ENCODE data around the gene KPRP. TPM values are rescaled to one million over a fixed set of nuclear protein-coding genes. Genes with fewer than 3 reads are reported as not detected.

Gene KPRP
- total RNA-seq, 2 experiments from 2014 or later: not detected

DNA sequence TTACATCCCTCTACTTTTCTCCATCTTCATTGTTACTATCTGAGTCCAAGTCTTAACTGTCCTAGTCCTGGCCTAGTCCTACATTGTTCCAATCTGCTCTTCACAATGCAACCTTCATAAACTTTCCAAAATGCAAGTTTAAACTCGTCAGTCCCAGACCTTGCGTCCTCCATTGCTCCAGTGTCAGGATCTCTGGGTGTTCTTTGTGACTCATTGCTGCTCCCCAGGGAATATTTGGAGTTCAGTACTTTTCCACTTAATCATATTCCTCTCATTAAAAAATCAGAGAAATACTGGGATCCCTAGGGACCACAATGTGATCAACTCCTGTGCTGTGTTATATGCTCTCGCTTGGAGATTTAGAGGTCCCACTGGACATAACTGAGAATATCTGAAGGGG, 18.0 kb upstream of the KPRP start:
- Histone ChIP-seq H3K27me3 (ENCODE audit: control insufficient read depth in 1 of 2, insufficient read depth in 2 of 2, low read length in 2 of 2) (peaks cover 0 to 14% of the 10 kb centered on the region in 2 experiments), H3K9me3 (ENCODE audit: control insufficient read depth in 1 of 2, insufficient read depth in 1 of 2, low read length in 2 of 2) (peaks cover 0 to 4% of the 10 kb centered on the region in 2 experiments), H3K4me3 (ENCODE audit: low read length) (no peak overlapping the region), H3K27ac (ENCODE audit: low read depth in 1 of 2, low read length in 2 of 2) (no peak overlapping the region), H3K4me1 (ENCODE audit: insufficient read depth, low read length) (no peaks in the 10 kb centered on the region), H3K36me3 (ENCODE audit: insufficient read depth, low read length) (no peaks in the 10 kb centered on the region)
- ChIA-PET CTCF (no interaction called here), POLR2A (no interaction called here)
- Mint-ChIP-seq H3K27me3 (peaks cover 54% of the 10 kb centered on the region), H3K9me3 (no peaks in the 10 kb centered on the region), H3K4me1 (ENCODE audit: low read depth) (no peaks in the 10 kb centered on the region), H3K4me3 (no peak overlapping the region), H3K36me3 (ENCODE audit: low read depth) (no peaks in the 10 kb centered on the region), H3K27ac (no peak overlapping the region)
- intact Hi-C loops (cut with DNase I, micrococcal nuclease): no loop called here
- TF ChIP-seq, protein P1, sequence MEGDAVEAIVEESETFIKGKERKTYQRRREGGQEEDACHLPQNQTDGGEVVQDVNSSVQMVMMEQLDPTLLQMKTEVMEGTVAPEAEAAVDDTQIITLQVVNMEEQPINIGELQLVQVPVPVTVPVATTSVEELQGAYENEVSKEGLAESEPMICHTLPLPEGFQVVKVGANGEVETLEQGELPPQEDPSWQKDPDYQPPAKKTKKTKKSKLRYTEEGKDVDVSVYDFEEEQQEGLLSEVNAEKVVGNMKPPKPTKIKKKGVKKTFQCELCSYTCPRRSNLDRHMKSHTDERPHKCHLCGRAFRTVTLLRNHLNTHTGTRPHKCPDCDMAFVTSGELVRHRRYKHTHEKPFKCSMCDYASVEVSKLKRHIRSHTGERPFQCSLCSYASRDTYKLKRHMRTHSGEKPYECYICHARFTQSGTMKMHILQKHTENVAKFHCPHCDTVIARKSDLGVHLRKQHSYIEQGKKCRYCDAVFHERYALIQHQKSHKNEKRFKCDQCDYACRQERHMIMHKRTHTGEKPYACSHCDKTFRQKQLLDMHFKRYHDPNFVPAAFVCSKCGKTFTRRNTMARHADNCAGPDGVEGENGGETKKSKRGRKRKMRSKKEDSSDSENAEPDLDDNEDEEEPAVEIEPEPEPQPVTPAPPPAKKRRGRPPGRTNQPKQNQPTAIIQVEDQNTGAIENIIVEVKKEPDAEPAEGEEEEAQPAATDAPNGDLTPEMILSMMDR (IDR thresholded peaks at IDR 0.05): no peak
- ATAC-seq (ENCODE audit: poor library complexity) (no peak), DNase-seq (no peak)

DNA sequence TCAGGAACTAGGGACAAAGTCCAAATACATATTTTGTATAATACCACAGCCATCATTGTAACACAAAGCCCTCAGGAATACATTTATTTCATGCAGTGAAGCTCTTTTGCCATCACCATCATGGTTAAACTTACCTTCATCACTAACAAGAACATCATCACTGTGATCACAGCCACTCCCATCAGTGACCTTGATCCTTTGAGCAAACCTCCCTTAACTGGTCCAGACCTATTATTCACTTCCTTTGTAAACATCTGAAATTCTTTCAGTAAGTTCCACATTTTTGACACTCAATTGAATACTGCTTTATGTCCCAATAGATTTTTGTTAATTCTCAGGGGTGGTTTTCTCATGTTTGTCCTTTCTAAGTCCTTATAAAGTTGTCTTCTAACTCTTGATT, 16.2 kb upstream of the KPRP start:
- intact Hi-C loops (cut with DNase I, micrococcal nuclease): no loop called here
- no peak overlapping the region for H3K27ac Mint-ChIP-seq

DNA sequence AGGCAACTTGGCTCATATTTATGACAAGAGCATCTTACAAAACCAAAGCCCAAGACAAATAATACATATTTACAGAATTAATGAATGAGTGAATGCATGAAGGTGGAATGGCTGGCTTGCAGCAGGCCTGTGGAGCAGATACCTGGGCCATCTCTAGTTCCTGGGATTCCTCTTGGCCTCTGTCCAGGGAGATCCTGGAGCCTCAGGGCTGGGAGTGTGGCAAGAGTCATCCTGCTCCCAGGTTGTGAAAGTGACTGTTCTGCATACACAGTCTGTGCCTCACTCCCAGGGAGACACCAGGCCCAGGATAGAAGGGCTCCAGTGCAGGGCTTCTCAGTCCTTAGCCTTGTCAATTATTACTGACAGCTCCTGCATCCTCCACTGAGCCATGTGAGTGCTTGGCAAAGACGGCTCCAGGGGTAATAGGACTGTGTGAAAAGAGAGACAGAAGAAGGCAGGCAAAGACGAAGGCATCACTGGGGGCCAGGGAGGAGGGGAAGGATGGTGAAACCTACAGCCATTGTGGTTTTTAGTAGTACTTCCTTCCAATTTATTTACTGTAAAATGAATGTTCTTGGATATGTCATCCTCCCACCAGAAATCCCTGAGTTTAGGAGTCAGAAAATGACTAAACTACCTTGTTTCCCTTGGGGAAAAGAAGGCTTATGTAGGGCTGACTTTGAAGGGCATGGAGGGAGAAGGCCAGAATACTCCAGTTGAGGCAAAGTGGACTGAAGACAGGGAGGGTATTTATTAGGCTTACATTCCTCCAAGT, 14.3 kb upstream of the KPRP start:
- Mint-ChIP-seq H3K4me3 (no peak overlapping the region), H3K27ac (no peak overlapping the region), H3K27me3 (peaks cover 52% of the 10 kb centered on the region), H3K4me1 (ENCODE audit: low read depth) (no peaks in the 10 kb centered on the region), H3K36me3 (ENCODE audit: low read depth) (no peaks in the 10 kb centered on the region), H3K9me3 (no peaks in the 10 kb centered on the region)
- Histone ChIP-seq H3K27ac (ENCODE audit: low read depth in 1 of 2, low read length in 2 of 2) (no peak overlapping the region), H3K36me3 (ENCODE audit: insufficient read depth, low read length) (no peaks in the 10 kb centered on the region), H3K4me3 (ENCODE audit: low read length) (no peak overlapping the region), H3K9me3 (ENCODE audit: control insufficient read depth in 1 of 2, insufficient read depth in 1 of 2, low read length in 2 of 2) (peaks cover 0 to 4% of the 10 kb centered on the region in 2 experiments), H3K27me3 (ENCODE audit: control insufficient read depth in 1 of 2, insufficient read depth in 2 of 2, low read length in 2 of 2) (peaks cover 4 to 5% of the 10 kb centered on the region in 2 experiments), H3K4me1 (ENCODE audit: insufficient read depth, low read length) (no peaks in the 10 kb centered on the region)
- ATAC-seq (ENCODE audit: poor library complexity) (no peak), DNase-seq (no peak)
- intact Hi-C loops (cut with DNase I, micrococcal nuclease): no loop called here
- TF ChIP-seq, protein P1 (IDR thresholded peaks at IDR 0.05): no peak
- ChIA-PET POLR2A (no interaction called here), CTCF (no interaction called here)

More for the DNA sequence above, 16.2 kb upstream of the KPRP start:
- Histone ChIP-seq H3K9me3 (ENCODE audit: control insufficient read depth in 1 of 2, insufficient read depth in 1 of 2, low read length in 2 of 2) (peaks cover 0 to 4% of the 10 kb centered on the region in 2 experiments), H3K4me3 (ENCODE audit: low read length) (no peak overlapping the region), H3K27ac (ENCODE audit: low read depth in 1 of 2, low read length in 2 of 2) (no peak overlapping the region), H3K36me3 (ENCODE audit: insufficient read depth, low read length) (no peaks in the 10 kb centered on the region), H3K4me1 (ENCODE audit: insufficient read depth, low read length) (no peaks in the 10 kb centered on the region), H3K27me3 (ENCODE audit: control insufficient read depth in 1 of 2, insufficient read depth in 2 of 2, low read length in 2 of 2) (peaks cover 4 to 6% of the 10 kb centered on the region in 2 experiments)
- ATAC-seq (ENCODE audit: poor library complexity) (no peak), DNase-seq (no peak)
- Mint-ChIP-seq H3K4me3 (no peak overlapping the region), H3K9me3 (no peaks in the 10 kb centered on the region), H3K27me3 (peaks cover 54% of the 10 kb centered on the region), H3K36me3 (ENCODE audit: low read depth) (no peaks in the 10 kb centered on the region), H3K4me1 (ENCODE audit: low read depth) (no peaks in the 10 kb centered on the region)
- CTCF ChIA-PET: no interaction called here
- TF ChIP-seq, protein P1 (IDR thresholded peaks at IDR 0.05): no peak
- POLR2A ChIA-PET: no interaction called here

All from CD4-positive, alpha-beta T cell (primary cell).